CD4-positive, CD25-positive, alpha-beta regulatory T cell (primary cell): ENCODE measurements around the gene EFL1. TPM values are rescaled to one million over a fixed set of nuclear protein-coding genes. Genes with fewer than 3 reads are reported as not detected.
A peak's percentile ranks its signal among the peaks of the same experiment; 100 is the strongest.
"Not testable (repeated sequence)": the region's sequence is repeated elsewhere in the genome, so short reads cannot be mapped to it uniquely, and the experiment has no call there.

Experiments used
- ATAC-seq, 2 donors: fragments of 150-1000 bp; cut with Tn5 transposase; one replicate each; pipeline ENCODE4 v1.10.0; 2021; ENCODE audit warnings: low read depth in 2 of 2, moderate number of reproducible peaks in 2 of 2, moderate library complexity in 1 of 2
- DNase-seq, 3 donors: peaks; one replicate each; pipeline versions ENCODE4 v3.0.0 to v3.0.0-alpha.2; 2012 to 2022; ENCODE audit warnings: mixed read lengths in 1 of 3
- H3K27ac ChIP-seq: one replicate; pipeline ENCODE4 v1.7.0; 2013; ENCODE audit warnings: mild to moderate bottlenecking, low read length; ENCODE audit not compliant: insufficient read depth, poor library complexity, severe bottlenecking
- H3K27me3 ChIP-seq: one replicate; pipeline ENCODE4 v1.7.0; 2013; ENCODE audit warnings: low read length; ENCODE audit not compliant: control insufficient read depth, insufficient read depth
- H3K36me3 ChIP-seq: one replicate; pipeline ENCODE4 v1.7.0; 2013; ENCODE audit warnings: mild to moderate bottlenecking, low read length, moderate library complexity; ENCODE audit not compliant: control insufficient read depth, insufficient read depth
- H3K4me1 ChIP-seq: 2 replicates; pipeline ENCODE4 v1.7.0; 2013; ENCODE audit warnings: mild to moderate bottlenecking, low read length; ENCODE audit not compliant: insufficient read depth, control insufficient read depth, poor library complexity, severe bottlenecking
- H3K4me3 ChIP-seq: one replicate; pipeline ENCODE4 v1.7.0; 2013; ENCODE audit warnings: low read depth, mild to moderate bottlenecking, low read length, moderate library complexity
- H3K9me3 ChIP-seq, 2 experiments: 1 replicate in 1 of 2; 2 replicates in 1 of 2; pipeline ENCODE4 v1.7.0; 2013; ENCODE audit warnings: low read length in 2 of 2, mild to moderate bottlenecking in 1 of 2, moderate library complexity in 1 of 2; ENCODE audit not compliant: control insufficient read depth in 2 of 2
- H3K27ac Mint-ChIP-seq, 3 donors: one replicate each; pipeline ENCODE4 v1.8.0; 2020 to 2022; ENCODE audit warnings: mild to moderate bottlenecking in 3 of 3, mixed read lengths in 3 of 3, moderate library complexity in 2 of 3
- H3K27me3 Mint-ChIP-seq: one replicate; pipeline ENCODE4 v1.8.0; 2022; ENCODE audit warnings: mild to moderate bottlenecking, mixed read lengths
- H3K36me3 Mint-ChIP-seq: one replicate; pipeline ENCODE4 v1.8.0; 2020; ENCODE audit warnings: mixed read lengths
- H3K4me1 Mint-ChIP-seq, 4 donors: one replicate each; pipeline ENCODE4 v1.8.0; 2020 to 2022; ENCODE audit warnings: mixed read lengths in 4 of 4, mild to moderate bottlenecking in 1 of 4
- H3K4me3 Mint-ChIP-seq, 4 donors: one replicate each; pipeline ENCODE4 v1.8.0; 2020 to 2022; ENCODE audit warnings: mild to moderate bottlenecking in 4 of 4, mixed read lengths in 4 of 4, moderate library complexity in 3 of 4
- H3K9me3 Mint-ChIP-seq, 7 donors: one replicate each; pipeline ENCODE4 v1.8.0; 2020 to 2022; ENCODE audit warnings: mixed read lengths in 7 of 7, mild to moderate bottlenecking in 3 of 7, moderate library complexity in 2 of 7
- polyA plus RNA-seq, 4 donors: library from polyadenylated mRNA; unstranded; fragments of 300-500 nt; fragmentation: Illumina TruSeq; gene quantifications; one replicate each; pipeline ENCODE4 v1.2.3, GENCODE V29; 2021
- total RNA-seq: library from RNA; stranded (reverse); gene quantifications from one replicate; pipeline ENCODE4 v1.2.3, GENCODE V29; 2022

The EFL1 gene
- total and polyA plus RNA-seq, 5 donors from 2014 or later = 11.6 to 18.2 (median 16.3) TPM

GRCh38 chr15:82196353-82196752 lies 66.2 kb downstream of the EFL1 start:
- H3K4me3 ChIP-seq = no peak overlapping the region
- peaks cover 0 to 5% (median 2%) of the 10 kb centered on the region in 4 donors for H3K4me1 Mint-ChIP-seq
- no peak overlapping the region for H3K4me3 Mint-ChIP-seq

GRCh38 chr15:82195818-82196217 lies 66.7 kb downstream of the EFL1 start:
- DNase-seq, H3K4me3 Mint-ChIP-seq, H3K4me1 Mint-ChIP-seq, H3K4me3 ChIP-seq, H3K27me3 Mint-ChIP-seq, ATAC-seq, H3K9me3 ChIP-seq, H3K4me1 ChIP-seq, H3K36me3 ChIP-seq, H3K27me3 ChIP-seq, H3K27ac ChIP-seq, H3K9me3 Mint-ChIP-seq: not testable (repeated sequence)
- H3K36me3 Mint-ChIP-seq = peaks cover 11% of the 10 kb centered on the region
- peak overlapping the region in 2 of 3 donors; percentile 2 to 27 for H3K27ac Mint-ChIP-seq

More at GRCh38 chr15:82196353-82196752, 66.2 kb downstream of the EFL1 start:
- Histone ChIP-seq H3K27ac (no peak overlapping the region), H3K36me3 (peaks cover 3% of the 10 kb centered on the region), H3K4me1 (no peaks in the 10 kb centered on the region), H3K27me3 (no peaks in the 10 kb centered on the region), H3K9me3 (no peaks in the 10 kb centered on the region)
- H3K36me3 Mint-ChIP-seq = peaks cover 11% of the 10 kb centered on the region
- H3K27me3 Mint-ChIP-seq = no peaks in the 10 kb centered on the region
- H3K27ac Mint-ChIP-seq = no peak overlapping the region
- no peak for ATAC-seq
- no peaks in the 10 kb centered on the region for H3K9me3 Mint-ChIP-seq
- no peak for DNase-seq

GRCh38 chr15:82194488-82194887 lies 68.0 kb downstream of the EFL1 start:
- H3K4me1 ChIP-seq, H3K9me3 Mint-ChIP-seq, H3K4me3 ChIP-seq, H3K9me3 ChIP-seq, H3K4me1 Mint-ChIP-seq, H3K27ac Mint-ChIP-seq, H3K36me3 ChIP-seq, H3K27me3 ChIP-seq, DNase-seq, H3K27ac ChIP-seq, H3K27me3 Mint-ChIP-seq, H3K4me3 Mint-ChIP-seq, ATAC-seq: not testable (repeated sequence)
- peaks cover 12% of the 10 kb centered on the region for H3K36me3 Mint-ChIP-seq

GRCh38 chr15:82193435-82193834 lies 69.1 kb downstream of the EFL1 start:
- not testable (repeated sequence) for H3K4me3 Mint-ChIP-seq, H3K27ac ChIP-seq, H3K27ac Mint-ChIP-seq, H3K27me3 ChIP-seq, H3K9me3 Mint-ChIP-seq, H3K27me3 Mint-ChIP-seq, H3K4me1 Mint-ChIP-seq, DNase-seq, H3K9me3 ChIP-seq, H3K36me3 ChIP-seq, H3K4me1 ChIP-seq, H3K4me3 ChIP-seq, ATAC-seq
- peaks cover 13% of the 10 kb centered on the region for H3K36me3 Mint-ChIP-seq

- not testable (repeated sequence) for H3K27ac Mint-ChIP-seq, H3K4me3 Mint-ChIP-seq, H3K27me3 Mint-ChIP-seq, ATAC-seq, H3K4me3 ChIP-seq, H3K27ac ChIP-seq, H3K4me1 Mint-ChIP-seq, H3K36me3 ChIP-seq, H3K9me3 Mint-ChIP-seq, H3K9me3 ChIP-seq, H3K4me1 ChIP-seq, DNase-seq, H3K27me3 ChIP-seq
- H3K36me3 Mint-ChIP-seq = peaks cover 16% of the 10 kb centered on the region
These were observed 70.1 kb downstream of the EFL1 start for GRCh38 chr15:82192394-82192793.

GRCh38 chr15:82186719-82187406 lies 75.7 kb downstream of the EFL1 start:
- H3K4me3 Mint-ChIP-seq = no peak overlapping the region
- Histone ChIP-seq H3K27ac (no peak overlapping the region), H3K9me3 (no peaks in the 10 kb centered on the region), H3K36me3 (no peaks in the 10 kb centered on the region), H3K27me3 (no peaks in the 10 kb centered on the region), H3K4me1 (no peaks in the 10 kb centered on the region), H3K4me3 (no peak overlapping the region)
- H3K9me3 Mint-ChIP-seq = no peaks in the 10 kb centered on the region
- H3K36me3 Mint-ChIP-seq = peaks cover 13% of the 10 kb centered on the region
- peaks cover 0 to 6% (median 3%) of the 10 kb centered on the region in 4 donors for H3K4me1 Mint-ChIP-seq
- ATAC-seq (no peak), DNase-seq (no peak)
- H3K27ac Mint-ChIP-seq = no peak overlapping the region
- H3K27me3 Mint-ChIP-seq = no peaks in the 10 kb centered on the region

GRCh38 chr15:82186161-82186560 lies 76.4 kb downstream of the EFL1 start:
- H3K4me1 ChIP-seq = no peaks in the 10 kb centered on the region
- no peak overlapping the region for H3K4me3 ChIP-seq
- H3K9me3 ChIP-seq = no peaks in the 10 kb centered on the region
- no peak overlapping the region for H3K27ac Mint-ChIP-seq
- H3K27me3 ChIP-seq = no peaks in the 10 kb centered on the region
- peaks cover 20% of the 10 kb centered on the region for H3K36me3 Mint-ChIP-seq
- H3K27ac ChIP-seq = no peak overlapping the region
- no peaks in the 10 kb centered on the region for H3K36me3 ChIP-seq
- no peak for ATAC-seq
- DNase-seq = no peak
- no peaks in the 10 kb centered on the region for H3K27me3 Mint-ChIP-seq
- H3K9me3 Mint-ChIP-seq = no peaks in the 10 kb centered on the region
- peaks cover 0 to 8% (median 3%) of the 10 kb centered on the region in 4 donors for H3K4me1 Mint-ChIP-seq
- no peak overlapping the region for H3K4me3 Mint-ChIP-seq

GRCh38 chr15:82184776-82185175 lies 77.8 kb downstream of the EFL1 start:
- Histone ChIP-seq H3K27me3 (no peaks in the 10 kb centered on the region), H3K27ac (no peak overlapping the region), H3K4me3 (no peak overlapping the region), H3K9me3 (no peaks in the 10 kb centered on the region), H3K36me3 (peaks cover 2% of the 10 kb centered on the region), H3K4me1 (no peaks in the 10 kb centered on the region)
- H3K27ac Mint-ChIP-seq = no peak overlapping the region
- H3K9me3 Mint-ChIP-seq = no peaks in the 10 kb centered on the region
- peaks cover 0 to 8% (median 3%) of the 10 kb centered on the region in 4 donors for H3K4me1 Mint-ChIP-seq
- no peak for ATAC-seq
- H3K36me3 Mint-ChIP-seq = peaks cover 21% of the 10 kb centered on the region
- no peaks in the 10 kb centered on the region for H3K27me3 Mint-ChIP-seq
- no peak overlapping the region for H3K4me3 Mint-ChIP-seq
- DNase-seq = no peak
